WERI-Rb-1 (cell line): ENCODE data around the gene PLS1.

Experiments used
- DNase-seq: peaks from one replicate; pipeline ENCODE4 v3.0.0-alpha.2; 2020
- H3K27ac ChIP-seq: fragments of 250-450 bp; sonication (Bioruptor Pico); 2 replicates; pipeline ENCODE4 v1.5.1; 2020; ENCODE audit warnings: mild to moderate bottlenecking, moderate library complexity
- H3K27me3 ChIP-seq: fragments of 250-450 bp; sonication (Bioruptor Pico); 2 replicates; pipeline ENCODE4 v1.5.1; 2021; ENCODE audit warnings: mild to moderate bottlenecking, low read depth, moderate library complexity; ENCODE audit not compliant: insufficient read depth, severe bottlenecking
- H3K36me3 ChIP-seq: fragments of 250-450 bp; sonication (Bioruptor Pico); 2 replicates; pipeline ENCODE4 v1.5.1; 2020; ENCODE audit warnings: mild to moderate bottlenecking, moderate library complexity
- H3K4me3 ChIP-seq: 2 replicates; pipeline ENCODE4 v1.5.1; 2011; ENCODE audit warnings: low read depth, mild to moderate bottlenecking, control low read depth, low read length
- H3K9me3 ChIP-seq: fragments of 250-450 bp; sonication (Bioruptor Pico); 2 replicates; pipeline ENCODE4 v1.5.1; 2021; ENCODE audit warnings: mild to moderate bottlenecking, moderate library complexity; ENCODE audit not compliant: severe bottlenecking
- CTCF ChIP-seq: IDR thresholded peaks from 2 replicates; pipeline ENCODE4 v1.5.1; 2011; ENCODE audit warnings: low read depth, mild to moderate bottlenecking, control low read depth, inconsistent platforms, low read length

Gene PLS1

GRCh38 chr3:142723968-142724681, 127.9 kb downstream of the PLS1 start, which contains the start of gene TRPC1:
TRPC1 (plus strand) TSS chr3:142724034; CDS start chr3:142724560, 526 bp downstream.
- peak within 1 kb of the TSS; percentile 50 for H3K4me3 ChIP-seq
- no peaks in the 10 kb centered on the region for H3K27me3 ChIP-seq
- no peak for TF ChIP-seq CTCF
- DNase-seq: peak; percentile 83
- H3K9me3 ChIP-seq: no peaks in the 10 kb centered on the region
- no peaks in the 10 kb centered on the region for H3K36me3 ChIP-seq
- peak within 1 kb of the TSS; percentile 72 for H3K27ac ChIP-seq

- Histone ChIP-seq H3K4me3 (peak overlapping the region; percentile 50), H3K27me3 (no peaks in the 10 kb centered on the region), H3K36me3 (no peaks in the 10 kb centered on the region), H3K27ac (peak overlapping the region; percentile 72), H3K9me3 (no peaks in the 10 kb centered on the region)
- TF ChIP-seq CTCF: no peak; the same call in 1 of the 2 replicates
- peak; percentile 63 for DNase-seq
Observed at GRCh38 chr3:142724682-142725356, 128.6 kb downstream of the PLS1 start.

- peak overlapping the region; percentile 50 for H3K4me3 ChIP-seq
Observed at GRCh38 chr3:142725357-142725739, 129.2 kb downstream of the PLS1 start.

GRCh38 chr3:142726017-142726416, 129.8 kb downstream of the PLS1 start:
- H3K4me3 ChIP-seq: no peak overlapping the region
- no peaks in the 10 kb centered on the region for H3K9me3 ChIP-seq
- no peak for DNase-seq
- no peak for TF ChIP-seq CTCF
- no peaks in the 10 kb centered on the region for H3K27me3 ChIP-seq
- H3K27ac ChIP-seq: no peak overlapping the region
- H3K36me3 ChIP-seq: no peaks in the 10 kb centered on the region

More at GRCh38 chr3:142725357-142725739, 129.2 kb downstream of the PLS1 start:
- Histone ChIP-seq H3K36me3 (no peaks in the 10 kb centered on the region), H3K27ac (no peak overlapping the region), H3K9me3 (no peaks in the 10 kb centered on the region), H3K27me3 (no peaks in the 10 kb centered on the region)
- TF ChIP-seq CTCF: no peak
- DNase-seq: no peak

GRCh38 chr3:142732066-142732465, 135.9 kb downstream of the PLS1 start:
- no peaks in the 10 kb centered on the region for H3K27me3 ChIP-seq
- no peaks in the 10 kb centered on the region for H3K36me3 ChIP-seq
- H3K4me3 ChIP-seq: no peak overlapping the region
- no peaks in the 10 kb centered on the region for H3K9me3 ChIP-seq
- TF ChIP-seq CTCF: no peak
- no peak for DNase-seq
- no peak overlapping the region for H3K27ac ChIP-seq
